Activated CD8-positive, alpha-beta memory T cell treated with anti-CD3 and anti-CD28 coated beads, Interleukin-2, amount 50 U/mL, for 24 hours (primary cell): ENCODE data around the gene BCL2L12.

ENCODE experiments used
- DNase-seq: peaks from one replicate; pipeline ENCODE4 v3.0.0-alpha.2; 2020; ENCODE audit errors: extremely low read depth

BCL2L12 gene

GRCh38 chr19:49664171-49665035, 1.3 kb upstream of the BCL2L12 start:
- DNase-seq: peak; percentile 75

- no peak for DNase-seq
These were observed 740 bp upstream of the BCL2L12 start for GRCh38 chr19:49665036-49665350.

GRCh38 chr19:49666120-49666444, 349 bp downstream of the BCL2L12 start:
- no peak for DNase-seq

GRCh38 chr19:49667473-49667872, 1.7 kb downstream of the BCL2L12 start:
- no peak for DNase-seq

- no peak for DNase-seq
These were observed 3.8 kb downstream of the BCL2L12 start for GRCh38 chr19:49669516-49669915.

GRCh38 chr19:49672131-49672919, 6.6 kb downstream of the BCL2L12 start:
- DNase-seq: no peak

- DNase-seq: no peak
These were observed 10.5 kb downstream of the BCL2L12 start for GRCh38 chr19:49676136-49676783.

- peak; percentile 98 for DNase-seq
These were observed 11.1 kb downstream of the BCL2L12 start for GRCh38 chr19:49676784-49677230.

GRCh38 chr19:49677231-49677900, 11.6 kb downstream of the BCL2L12 start, which contains the start of gene PRMT1:
Gene PRMT1, plus strand, starts transcription at chr19:49677271. Its CDS starts 10 bp downstream, at chr19:49677281.
- DNase-seq: no peak

GRCh38 chr19:49677901-49678674, 12.4 kb downstream of the BCL2L12 start:
- peak; percentile 60 for DNase-seq

- DNase-seq: no peak
These were observed 13.4 kb downstream of the BCL2L12 start for GRCh38 chr19:49678985-49679770.

- no peak for DNase-seq
These were observed 14.2 kb downstream of the BCL2L12 start for GRCh38 chr19:49679771-49680413.

GRCh38 chr19:49680421-49681351, 15.0 kb downstream of the BCL2L12 start:
- peak; percentile 81 for DNase-seq

- DNase-seq: no peak
These were observed 16.1 kb downstream of the BCL2L12 start for GRCh38 chr19:49681830-49682229.

- no peak for DNase-seq
These were observed 16.5 kb downstream of the BCL2L12 start for GRCh38 chr19:49682274-49682673.

- DNase-seq: no peak
These were observed 18.1 kb downstream of the BCL2L12 start for GRCh38 chr19:49683814-49684250.

- no peak for DNase-seq
These were observed 18.7 kb downstream of the BCL2L12 start for GRCh38 chr19:49684251-49684982.

GRCh38 chr19:49684983-49685553, 19.3 kb downstream of the BCL2L12 start:
- no peak for DNase-seq
